Liver (tissue), 3 donors: ENCODE measurements around the gene DCHS2.

ENCODE experiments used
- GABPA ChIP-seq, 2 donors: IDR thresholded peaks in 1 of 2; conservative IDR thresholded peaks in 1 of 2; 2 replicates each; pipeline ENCODE4 v1.6.1; 2016; ENCODE audit warnings: antibody characterized with exemption in 2 of 2, mild to moderate bottlenecking in 1 of 2, moderate library complexity in 1 of 2
- JUND ChIP-seq, 2 donors: IDR thresholded peaks; 2 replicates each; pipeline ENCODE4 v1.6.1; 2016; ENCODE audit warnings: antibody characterized with exemption in 2 of 2
- RAD21 ChIP-seq, 2 donors: IDR thresholded peaks; 2 replicates each; pipeline ENCODE4 v1.6.1; 2016; ENCODE audit warnings: antibody characterized with exemption in 2 of 2, mild to moderate bottlenecking in 2 of 2
- RXRA ChIP-seq, 2 donors: IDR thresholded peaks; 2 replicates each; pipeline ENCODE4 v1.6.1; 2017 to 2018; ENCODE audit warnings: antibody characterized with exemption in 2 of 2, mild to moderate bottlenecking in 1 of 2
- SP1 ChIP-seq: IDR thresholded peaks from 2 replicates; pipeline ENCODE4 v1.6.1; 2018; ENCODE audit warnings: antibody characterized with exemption, mild to moderate bottlenecking
- TAF1 ChIP-seq: conservative IDR thresholded peaks from 2 replicates; pipeline ENCODE4 v1.6.1; 2016; ENCODE audit warnings: antibody characterized with exemption, mild to moderate bottlenecking
- YY1 ChIP-seq: IDR thresholded peaks from 2 replicates; pipeline ENCODE4 v1.6.1; 2016; ENCODE audit warnings: antibody characterized with exemption, mild to moderate bottlenecking
- TF ChIP-seq, protein P1 (sequence below): fragments of 150-350 bp; IDR thresholded peaks from 2 replicates; pipeline ENCODE4 v1.5.1; 2017; ENCODE audit warnings: improper control_type of control experiment, low read depth, low read length; ENCODE audit not compliant: missing input control
- TF ChIP-seq, protein P2 (sequence below): IDR thresholded peaks from 2 replicates; pipeline ENCODE4 v1.6.1; 2016; ENCODE audit warnings: antibody characterized with exemption
- TF ChIP-seq, protein P3 (sequence below): IDR thresholded peaks from 2 replicates; pipeline ENCODE4 v1.6.1; 2016; ENCODE audit warnings: antibody characterized with exemption
- donor health status: healthy.
- donor health status: healthy.

DNA sequence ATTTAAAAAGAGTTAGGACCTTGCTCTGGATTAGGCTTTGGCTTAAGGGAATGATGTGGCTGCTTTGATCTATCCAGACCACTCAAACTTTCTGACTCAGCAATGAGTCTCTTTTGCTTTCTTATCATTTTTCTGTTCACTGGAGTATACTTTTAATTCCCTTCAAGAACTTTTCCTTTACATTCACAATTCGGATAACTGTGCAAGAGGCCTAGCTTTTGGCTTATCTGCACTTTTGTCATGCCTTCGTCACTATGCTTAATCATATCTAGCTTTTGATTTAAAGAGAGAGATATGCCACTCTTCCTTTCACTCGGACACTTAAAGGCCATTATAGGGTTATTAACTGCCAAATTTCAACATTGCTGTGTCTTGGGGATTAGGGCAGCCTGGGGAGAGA, 147.9 kb downstream of the DCHS2 start:
- TF ChIP-seq, protein P1, sequence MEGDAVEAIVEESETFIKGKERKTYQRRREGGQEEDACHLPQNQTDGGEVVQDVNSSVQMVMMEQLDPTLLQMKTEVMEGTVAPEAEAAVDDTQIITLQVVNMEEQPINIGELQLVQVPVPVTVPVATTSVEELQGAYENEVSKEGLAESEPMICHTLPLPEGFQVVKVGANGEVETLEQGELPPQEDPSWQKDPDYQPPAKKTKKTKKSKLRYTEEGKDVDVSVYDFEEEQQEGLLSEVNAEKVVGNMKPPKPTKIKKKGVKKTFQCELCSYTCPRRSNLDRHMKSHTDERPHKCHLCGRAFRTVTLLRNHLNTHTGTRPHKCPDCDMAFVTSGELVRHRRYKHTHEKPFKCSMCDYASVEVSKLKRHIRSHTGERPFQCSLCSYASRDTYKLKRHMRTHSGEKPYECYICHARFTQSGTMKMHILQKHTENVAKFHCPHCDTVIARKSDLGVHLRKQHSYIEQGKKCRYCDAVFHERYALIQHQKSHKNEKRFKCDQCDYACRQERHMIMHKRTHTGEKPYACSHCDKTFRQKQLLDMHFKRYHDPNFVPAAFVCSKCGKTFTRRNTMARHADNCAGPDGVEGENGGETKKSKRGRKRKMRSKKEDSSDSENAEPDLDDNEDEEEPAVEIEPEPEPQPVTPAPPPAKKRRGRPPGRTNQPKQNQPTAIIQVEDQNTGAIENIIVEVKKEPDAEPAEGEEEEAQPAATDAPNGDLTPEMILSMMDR, result no peak
- TF ChIP-seq, protein P2, sequence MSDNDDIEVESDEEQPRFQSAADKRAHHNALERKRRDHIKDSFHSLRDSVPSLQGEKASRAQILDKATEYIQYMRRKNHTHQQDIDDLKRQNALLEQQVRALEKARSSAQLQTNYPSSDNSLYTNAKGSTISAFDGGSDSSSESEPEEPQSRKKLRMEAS, result no peak
- TF ChIP-seq GABPA (IDR thresholded peaks at IDR 0.05 in 1 of 2, conservative IDR thresholded peaks at IDR 0.05 in 1 of 2), result no peak
- TF ChIP-seq RXRA (IDR thresholded peaks at IDR 0.05), result no peak
- no peak for TF ChIP-seq TAF1
- no peak for TF ChIP-seq SP1
- no peak for TF ChIP-seq RAD21 (IDR thresholded peaks at IDR 0.05)
- no peak for TF ChIP-seq YY1
- no peak for TF ChIP-seq JUND (IDR thresholded peaks at IDR 0.05)
- TF ChIP-seq, protein P3, sequence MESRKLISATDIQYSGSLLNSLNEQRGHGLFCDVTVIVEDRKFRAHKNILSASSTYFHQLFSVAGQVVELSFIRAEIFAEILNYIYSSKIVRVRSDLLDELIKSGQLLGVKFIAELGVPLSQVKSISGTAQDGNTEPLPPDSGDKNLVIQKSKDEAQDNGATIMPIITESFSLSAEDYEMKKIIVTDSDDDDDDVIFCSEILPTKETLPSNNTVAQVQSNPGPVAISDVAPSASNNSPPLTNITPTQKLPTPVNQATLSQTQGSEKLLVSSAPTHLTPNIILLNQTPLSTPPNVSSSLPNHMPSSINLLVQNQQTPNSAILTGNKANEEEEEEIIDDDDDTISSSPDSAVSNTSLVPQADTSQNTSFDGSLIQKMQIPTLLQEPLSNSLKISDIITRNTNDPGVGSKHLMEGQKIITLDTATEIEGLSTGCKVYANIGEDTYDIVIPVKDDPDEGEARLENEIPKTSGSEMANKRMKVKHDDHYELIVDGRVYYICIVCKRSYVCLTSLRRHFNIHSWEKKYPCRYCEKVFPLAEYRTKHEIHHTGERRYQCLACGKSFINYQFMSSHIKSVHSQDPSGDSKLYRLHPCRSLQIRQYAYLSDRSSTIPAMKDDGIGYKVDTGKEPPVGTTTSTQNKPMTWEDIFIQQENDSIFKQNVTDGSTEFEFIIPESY, result no peak
